Activated CD4-positive, alpha-beta memory T cell treated with anti-CD3 and anti-CD28 coated beads for 36 hours (primary cell): ENCODE data around the gene G3BP1. TPM values are rescaled to one million over a fixed set of nuclear protein-coding genes. Genes with fewer than 3 reads are reported as not detected.
A peak's percentile ranks its signal among the peaks of the same experiment; 100 is the strongest.
"Not testable (repeated sequence)": the region's sequence is repeated elsewhere in the genome, so short reads cannot be mapped to it uniquely, and the experiment has no call there.

Source experiments
- CTCF ChIA-PET: fragments of 350-600 bp; sonication (Branson Sonifier 250); formaldehyde crosslinking; loops from one replicate; lab custom pipeline; 2021; ENCODE audit warnings: antibody characterized with exemption, inconsistent platforms; lab: Charles Lee
- POLR2A ChIA-PET: fragments of 350-600 bp; sonication (Branson Sonifier 250); formaldehyde crosslinking; loops from one replicate; lab custom pipeline; 2021; ENCODE audit warnings: antibody characterized with exemption; lab: Charles Lee
- DNase-seq: peaks from one replicate; pipeline ENCODE4 v3.0.0-alpha.2; 2020
- H3K27ac Mint-ChIP-seq: one replicate; pipeline ENCODE4 v1.8.0; 2021; ENCODE audit warnings: mixed read lengths
- H3K27me3 Mint-ChIP-seq: one replicate; pipeline ENCODE4 v1.8.0; 2021; ENCODE audit warnings: mixed read lengths
- H3K36me3 Mint-ChIP-seq: one replicate; pipeline ENCODE4 v1.8.0; 2021; ENCODE audit warnings: mixed read lengths
- H3K4me1 Mint-ChIP-seq: one replicate; pipeline ENCODE4 v1.8.0; 2021; ENCODE audit warnings: low read depth, mixed read lengths
- H3K4me3 Mint-ChIP-seq: one replicate; pipeline ENCODE4 v1.8.0; 2021; ENCODE audit warnings: mild to moderate bottlenecking, mixed read lengths
- H3K9me3 Mint-ChIP-seq: one replicate; pipeline ENCODE4 v1.8.0; 2021; ENCODE audit warnings: mixed read lengths
- intact Hi-C: fragments of 100-400 bp; cut with micrococcal nuclease; formaldehyde crosslinking; loops from one replicate; pipeline ENCODE4 v1.15.1; 2023
- total RNA-seq, 2 experiments: library from RNA; stranded (reverse); gene quantifications; one replicate each; pipeline ENCODE4 v1.2.3, GENCODE V29; 2021

The G3BP1 gene
- total RNA-seq, 2 experiments from 2014 or later, result 237 TPM

DNA sequence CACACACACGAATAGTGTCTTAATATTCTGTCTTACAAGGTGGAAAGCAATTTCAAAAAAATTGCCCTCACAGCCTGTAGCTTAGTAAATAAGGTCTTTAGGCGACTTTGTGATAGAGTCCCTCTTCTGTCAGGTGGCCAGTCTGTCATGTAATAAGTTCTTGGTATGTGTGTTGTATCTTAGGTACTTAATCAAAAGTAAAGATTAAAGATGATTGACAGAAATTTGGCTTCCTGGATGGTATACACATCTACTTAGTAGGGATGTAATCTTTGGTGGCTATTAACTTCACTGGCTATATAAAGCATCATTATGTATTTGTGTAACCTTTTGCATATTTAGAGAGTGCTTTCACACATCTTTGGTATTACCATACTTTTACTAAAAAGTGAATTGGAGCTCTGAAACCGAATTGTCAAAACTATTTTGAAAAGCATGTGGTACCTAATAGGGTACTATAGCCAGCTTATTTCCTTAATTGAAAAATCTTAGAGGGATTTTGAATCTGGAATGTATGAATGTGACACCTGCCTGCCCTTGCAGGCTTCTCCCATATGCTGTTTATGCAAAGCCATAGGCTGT, 3.4 kb downstream of the G3BP1 start:
- Mint-ChIP-seq H3K4me3 (peak overlapping the region; percentile 46), H3K4me1 (peaks cover 64% of the 10 kb centered on the region), H3K27ac (no peak overlapping the region), H3K9me3 (no peaks in the 10 kb centered on the region), H3K27me3 (no peaks in the 10 kb centered on the region), H3K36me3 (peaks cover 44% of the 10 kb centered on the region)
- no peak for DNase-seq
- ChIA-PET CTCF (interaction anchor here (0.9 to 1.3 kb wide), 2 partner anchors 10 to 34 kb away, joined by 3 to 4 read pairs; no protein-coding TSS in a partner anchor), POLR2A (interaction anchor here (1.6 kb wide), 1 partner anchor 10 kb away, joined by 5 read pairs; no protein-coding TSS in a partner anchor)
- intact Hi-C loops, result loop anchor here (10.0 kb wide), 1 partner anchor 690 kb away; the partner anchor contains the start of gene TNIP1

GRCh38 chr5:151779531-151780125, 7.9 kb downstream of the G3BP1 start:
- Mint-ChIP-seq H3K36me3 (peaks cover 29% of the 10 kb centered on the region), H3K4me3 (no peak overlapping the region), H3K4me1 (peaks cover 86% of the 10 kb centered on the region), H3K9me3 (no peaks in the 10 kb centered on the region), H3K27ac (peak overlapping the region; percentile 49), H3K27me3 (no peaks in the 10 kb centered on the region)
- ChIA-PET POLR2A (no interaction called here), CTCF (no interaction called here)
- intact Hi-C loops, result loop anchor here (10.0 kb wide), 1 partner anchor 695 kb away; the partner anchor contains the start of gene TNIP1
- no peak for DNase-seq

GRCh38 chr5:151780348-151780747, 8.6 kb downstream of the G3BP1 start:
- Mint-ChIP-seq H3K4me1 (peaks cover 85% of the 10 kb centered on the region), H3K27ac (no peak overlapping the region), H3K9me3 (no peaks in the 10 kb centered on the region), H3K4me3 (no peak overlapping the region), H3K27me3 (no peaks in the 10 kb centered on the region), H3K36me3 (peaks cover 29% of the 10 kb centered on the region)
- POLR2A ChIA-PET, result no interaction called here
- DNase-seq, result no peak
- intact Hi-C loops, result no loop called here
- CTCF ChIA-PET, result no interaction called here

- no peaks in the 10 kb centered on the region for H3K27me3 Mint-ChIP-seq
- H3K4me1 Mint-ChIP-seq, result peaks cover 84% of the 10 kb centered on the region
- intact Hi-C loops, result no loop called here
- H3K36me3 Mint-ChIP-seq, result peaks cover 24% of the 10 kb centered on the region
- H3K4me3 Mint-ChIP-seq, result no peak overlapping the region
- CTCF ChIA-PET, result interaction anchor here (1.3 kb wide), 1 partner anchor 10 kb away, joined by 3 read pairs; the partner anchor contains the start of gene G3BP1
- POLR2A ChIA-PET, result interaction anchor here (1.1 kb wide), 1 partner anchor 8 kb away, joined by 5 read pairs; no protein-coding TSS in a partner anchor
- DNase-seq, result no peak
- no peak overlapping the region for H3K27ac Mint-ChIP-seq
- no peaks in the 10 kb centered on the region for H3K9me3 Mint-ChIP-seq
Measured at GRCh38 chr5:151781201-151781600, 9.4 kb downstream of the G3BP1 start.

GRCh38 chr5:151783664-151784063, 11.9 kb downstream of the G3BP1 start:
- intact Hi-C loops, H3K9me3 Mint-ChIP-seq, H3K4me3 Mint-ChIP-seq, H3K27me3 Mint-ChIP-seq, H3K27ac Mint-ChIP-seq, DNase-seq, CTCF ChIA-PET: not testable (repeated sequence)
- POLR2A ChIA-PET, result interaction anchor here (0.6 to 2.2 kb wide), 2 partner anchors 12 to 304 kb away, joined by 3 to 8 read pairs; partner anchors contain the start of gene G3BP1
- peaks cover 68% of the 10 kb centered on the region for H3K4me1 Mint-ChIP-seq
- H3K36me3 Mint-ChIP-seq, result peaks cover 11% of the 10 kb centered on the region

DNA sequence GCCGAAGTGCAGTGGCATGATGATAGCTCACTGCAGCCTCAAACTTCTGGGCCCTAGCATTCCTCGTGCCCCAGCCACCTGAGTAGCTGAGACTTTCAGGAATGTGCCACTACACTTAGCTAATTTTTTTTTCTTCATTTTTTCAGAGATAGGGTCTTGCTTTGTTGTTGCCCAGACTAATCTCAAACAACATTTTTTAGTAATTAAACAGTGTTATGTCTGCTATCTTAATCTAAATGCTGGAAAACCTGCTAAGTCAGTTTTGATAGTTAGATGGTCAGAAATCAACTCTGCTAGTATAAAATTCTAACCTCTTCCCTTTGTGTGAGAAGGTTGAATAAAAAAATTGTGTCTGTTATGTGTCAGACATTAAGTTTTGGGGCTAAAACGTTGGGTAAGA, 12.4 kb downstream of the G3BP1 start:
- H3K27me3 Mint-ChIP-seq, result no peaks in the 10 kb centered on the region
- CTCF ChIA-PET, result interaction anchor here (1.1 to 1.2 kb wide), 2 partner anchors 9 to 13 kb away, joined by 3 read pairs; partner anchors contain the start of gene G3BP1
- peaks cover 9% of the 10 kb centered on the region for H3K36me3 Mint-ChIP-seq
- H3K9me3 Mint-ChIP-seq, result no peaks in the 10 kb centered on the region
- DNase-seq, result no peak
- H3K27ac Mint-ChIP-seq, result no peak overlapping the region
- POLR2A ChIA-PET, result interaction anchor here (2.2 kb wide), 1 partner anchor 12 kb away, joined by 8 read pairs; the partner anchor contains the start of gene G3BP1
- H3K4me3 Mint-ChIP-seq, result no peak overlapping the region
- peaks cover 63% of the 10 kb centered on the region for H3K4me1 Mint-ChIP-seq
- intact Hi-C loops, result no loop called here

GRCh38 chr5:151786468-151786867, 14.7 kb downstream of the G3BP1 start:
- Mint-ChIP-seq H3K4me1 (peaks cover 49% of the 10 kb centered on the region), H3K4me3 (no peak overlapping the region), H3K9me3 (no peaks in the 10 kb centered on the region), H3K36me3 (peaks cover 22% of the 10 kb centered on the region), H3K27ac (no peak overlapping the region), H3K27me3 (no peaks in the 10 kb centered on the region)
- ChIA-PET POLR2A (no interaction called here), CTCF (interaction anchor here (1.0 to 1.5 kb wide), 2 partner anchors 12 to 357 kb away, joined by 3 read pairs; no protein-coding TSS in a partner anchor)
- no peak for DNase-seq
- intact Hi-C loops, result no loop called here

- H3K4me1 Mint-ChIP-seq, result peaks cover 39% of the 10 kb centered on the region
- no peaks in the 10 kb centered on the region for H3K27me3 Mint-ChIP-seq
- ChIA-PET POLR2A (interaction anchor here (0.7 kb wide), 1 partner anchor 735 kb away, joined by 5 read pairs; no protein-coding TSS in a partner anchor), CTCF (interaction anchor here (0.7 to 2.1 kb wide), 3 partner anchors 11 to 355 kb away, joined by 3 to 5 read pairs (median 3); no protein-coding TSS in a partner anchor)
- intact Hi-C loops, result no loop called here
- H3K27ac Mint-ChIP-seq, result no peak overlapping the region
- H3K9me3 Mint-ChIP-seq, result no peaks in the 10 kb centered on the region
- H3K4me3 Mint-ChIP-seq, result no peak overlapping the region
- H3K36me3 Mint-ChIP-seq, result peaks cover 31% of the 10 kb centered on the region
- no peak for DNase-seq
Measured at GRCh38 chr5:151787817-151788216, 16.1 kb downstream of the G3BP1 start.

DNA sequence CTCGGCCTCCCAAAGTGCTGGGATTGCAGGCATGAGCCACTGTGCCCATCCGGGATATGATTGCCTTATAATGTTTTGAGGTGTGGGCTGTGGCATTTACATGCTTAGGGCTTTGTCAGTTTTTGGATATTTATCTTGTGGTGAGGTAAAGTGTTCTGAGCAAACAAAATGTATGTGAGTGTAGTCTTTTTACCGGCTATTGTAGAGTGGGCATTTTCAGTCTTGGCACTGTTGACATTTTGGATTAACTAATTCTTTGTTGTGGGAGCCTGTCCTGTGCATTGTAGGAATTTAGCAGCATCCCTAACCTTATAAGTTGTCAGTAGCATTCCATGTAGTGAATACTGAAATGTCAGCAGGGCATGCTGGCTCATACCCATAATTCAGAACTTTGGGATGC, 21.6 kb downstream of the G3BP1 start:
- POLR2A ChIA-PET, result no interaction called here
- H3K4me1 Mint-ChIP-seq, result peaks cover 21% of the 10 kb centered on the region
- no peaks in the 10 kb centered on the region for H3K27me3 Mint-ChIP-seq
- intact Hi-C loops, result no loop called here
- peaks cover 64% of the 10 kb centered on the region for H3K36me3 Mint-ChIP-seq
- DNase-seq, result no peak
- no peaks in the 10 kb centered on the region for H3K9me3 Mint-ChIP-seq
- CTCF ChIA-PET, result no interaction called here
- no peak overlapping the region for H3K4me3 Mint-ChIP-seq
- H3K27ac Mint-ChIP-seq, result no peak overlapping the region

DNA sequence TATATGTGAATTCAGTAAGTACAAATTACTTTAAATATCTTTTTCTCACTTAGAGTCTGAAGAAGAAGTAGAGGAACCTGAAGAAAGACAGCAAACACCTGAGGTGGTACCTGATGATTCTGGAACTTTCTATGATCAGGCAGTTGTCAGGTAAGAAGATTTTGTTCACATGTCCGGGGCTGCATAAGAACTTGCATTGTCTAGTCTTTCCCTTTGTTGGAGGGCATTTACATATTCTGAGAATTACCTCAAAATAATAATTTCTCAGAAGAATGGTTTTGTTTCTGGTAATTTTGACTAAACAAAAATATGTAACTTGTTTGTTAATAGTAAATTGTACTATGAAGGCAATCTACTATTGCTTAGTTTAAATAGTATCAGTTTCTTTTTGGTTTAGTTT, 23.7 kb downstream of the G3BP1 start:
- Mint-ChIP-seq H3K4me1 (peaks cover 27% of the 10 kb centered on the region), H3K4me3 (no peak overlapping the region), H3K27me3 (no peaks in the 10 kb centered on the region), H3K9me3 (no peaks in the 10 kb centered on the region), H3K27ac (no peak overlapping the region), H3K36me3 (peaks cover 62% of the 10 kb centered on the region)
- ChIA-PET POLR2A (no interaction called here), CTCF (no interaction called here)
- DNase-seq, result no peak
- intact Hi-C loops, result no loop called here

DNA sequence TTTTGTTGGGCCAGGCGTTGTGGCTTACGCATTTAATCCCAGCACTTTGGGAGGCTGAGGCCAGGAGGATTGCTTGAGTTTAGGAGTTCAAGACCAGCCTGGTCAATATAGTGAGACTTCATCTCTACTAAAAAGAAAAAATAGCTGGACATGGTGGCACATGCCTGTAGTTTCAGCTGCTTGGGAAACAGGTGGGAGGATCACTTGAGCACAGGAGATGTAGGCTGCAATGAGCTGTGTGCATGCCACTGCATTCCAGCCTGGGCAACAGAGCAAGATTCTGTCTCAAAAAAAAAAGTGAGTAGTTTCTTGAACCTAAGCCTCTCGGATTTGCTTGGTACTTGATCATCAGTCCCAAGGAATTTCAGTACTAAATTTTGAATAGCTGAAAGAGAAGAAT, 26.9 kb downstream of the G3BP1 start:
- Mint-ChIP-seq H3K36me3 (peaks cover 61% of the 10 kb centered on the region), H3K27me3 (no peaks in the 10 kb centered on the region), H3K4me1 (peaks cover 23% of the 10 kb centered on the region), H3K9me3 (no peaks in the 10 kb centered on the region), H3K27ac (peak overlapping the region; percentile 4), H3K4me3 (no peak overlapping the region)
- CTCF ChIA-PET, result interaction anchor here (0.8 to 3.4 kb wide), 4 partner anchors 12 to 345 kb away, joined by 3 to 13 read pairs (median 4); no protein-coding TSS in a partner anchor
- DNase-seq, result no peak
- intact Hi-C loops, result no loop called here
- POLR2A ChIA-PET, result interaction anchor here (0.6 kb wide), 1 partner anchor 17 kb away, joined by 5 read pairs; no protein-coding TSS in a partner anchor

DNA sequence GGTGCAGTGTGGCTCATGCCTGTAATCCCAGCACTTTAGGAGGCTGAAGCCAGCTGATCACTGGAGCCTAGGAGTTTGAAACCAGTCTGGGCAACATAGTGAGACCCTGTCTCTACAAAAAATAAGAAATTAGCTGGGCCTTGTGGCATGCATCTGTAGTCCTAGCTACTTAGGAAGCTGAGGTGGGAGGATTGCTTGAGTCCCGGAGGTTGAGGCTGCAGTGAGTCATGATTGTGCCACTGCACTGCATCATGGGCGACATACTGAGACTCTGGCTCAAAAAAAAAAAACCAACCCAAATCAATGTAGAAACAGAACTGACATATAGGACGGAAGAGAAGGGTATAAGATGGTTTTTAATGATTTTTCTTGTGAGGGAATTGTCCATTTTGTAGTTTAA, 27.7 kb downstream of the G3BP1 start:
- peak overlapping the region; percentile 6 for H3K27ac Mint-ChIP-seq
- H3K36me3 Mint-ChIP-seq, result peaks cover 61% of the 10 kb centered on the region
- ChIA-PET POLR2A (interaction anchor here (0.6 kb wide), 1 partner anchor 17 kb away, joined by 5 read pairs; no protein-coding TSS in a partner anchor), CTCF (interaction anchor here (0.6 to 3.4 kb wide), 7 partner anchors 12 to 344 kb away, joined by 3 to 13 read pairs (median 3); no protein-coding TSS in a partner anchor)
- intact Hi-C loops, result no loop called here
- H3K4me3 Mint-ChIP-seq, result no peak overlapping the region
- H3K4me1 Mint-ChIP-seq, result peaks cover 27% of the 10 kb centered on the region
- no peaks in the 10 kb centered on the region for H3K27me3 Mint-ChIP-seq
- peak; percentile 37 for DNase-seq
- H3K9me3 Mint-ChIP-seq, result no peaks in the 10 kb centered on the region
